Hematopoietic multipotent progenitor cell treated with erythropoietin and hydrocortisone succinate and interleukin-3 and kit ligand, for 4 days (in vitro differentiated cells): ENCODE measurements around the gene VSNL1.

Experiments
- DNase-seq: peaks from one replicate; pipeline ENCODE4 v3.0.0-alpha.2; 2015

Gene VSNL1

GRCh38 chr2:17616405-17616804 lies 75.9 kb downstream of the VSNL1 start:
- no peak for DNase-seq

- no peak for DNase-seq
Observed at GRCh38 chr2:17617516-17617915, 77.0 kb downstream of the VSNL1 start.

- DNase-seq, result no peak
Observed at GRCh38 chr2:17617955-17618354, 77.5 kb downstream of the VSNL1 start.

- no peak for DNase-seq
Observed at GRCh38 chr2:17620280-17620679, 79.8 kb downstream of the VSNL1 start.

GRCh38 chr2:17620841-17621240 lies 80.3 kb downstream of the VSNL1 start:
- no peak for DNase-seq

GRCh38 chr2:17621781-17622180 lies 81.3 kb downstream of the VSNL1 start:
- DNase-seq, result no peak

- DNase-seq, result no peak
Observed at GRCh38 chr2:17625446-17625845, 85.0 kb downstream of the VSNL1 start.

GRCh38 chr2:17626986-17627385 lies 86.5 kb downstream of the VSNL1 start:
- peak; percentile 45 for DNase-seq

GRCh38 chr2:17627434-17627833 lies 86.9 kb downstream of the VSNL1 start:
- DNase-seq, result no peak

GRCh38 chr2:17628349-17629261 lies 88.1 kb downstream of the VSNL1 start:
- DNase-seq, result no peak

GRCh38 chr2:17630089-17630488 lies 89.6 kb downstream of the VSNL1 start:
- DNase-seq, result no peak

- DNase-seq, result no peak
Observed at GRCh38 chr2:17634997-17635396, 94.5 kb downstream of the VSNL1 start.

GRCh38 chr2:17636257-17636656 lies 95.8 kb downstream of the VSNL1 start:
- DNase-seq, result no peak

- no peak for DNase-seq
Observed at GRCh38 chr2:17637131-17637906, 96.8 kb downstream of the VSNL1 start.

- no peak for DNase-seq
Observed at GRCh38 chr2:17638196-17638743, 97.8 kb downstream of the VSNL1 start.

- no peak for DNase-seq
Observed at GRCh38 chr2:17640406-17640805, 99.9 kb downstream of the VSNL1 start.

- no peak for DNase-seq
Observed at GRCh38 chr2:17643031-17643615, 102.6 kb downstream of the VSNL1 start.

GRCh38 chr2:17644997-17645720 lies 104.7 kb downstream of the VSNL1 start:
- no peak for DNase-seq

GRCh38 chr2:17646081-17646554 lies 105.6 kb downstream of the VSNL1 start:
- DNase-seq, result peak; percentile 80

GRCh38 chr2:17646838-17647701 lies 106.6 kb downstream of the VSNL1 start:
- DNase-seq, result no peak

- DNase-seq, result peak; percentile 8
Observed at GRCh38 chr2:17648581-17648980, 108.1 kb downstream of the VSNL1 start.
